Pancreas (tissue), 10 donors: ENCODE data around the gene BCL2L15. TPM values are rescaled to one million over a fixed set of nuclear protein-coding genes. Genes with fewer than 3 reads are reported as not detected.

ENCODE experiments used
- ATAC-seq, 4 donors: fragments of 200-7000 bp; cut with Tn5 transposase; one replicate each; pipeline versions ENCODE4 v1.8.0 to v1.9.1; 2020; ENCODE audit warnings: mild to moderate bottlenecking in 4 of 4, moderate library complexity in 4 of 4
- DNase-seq, 6 donors: peaks; one replicate each; pipeline ENCODE4 v3.0.0-alpha.2; 2020
- FAIRE-seq: peaks from 2 replicates; lab custom pipeline; 2012; peaks lifted over from hg19 to GRCh38; lab: Jason Lieb, UNC
- H3K27ac ChIP-seq, 4 donors: fragments of 200-600 bp; sonication (generic); 1 replicate in 3 of 4; 2 replicates in 1 of 4; pipeline versions ENCODE4 v1.5.0 to v1.8.0; 2020
- H3K27me3 ChIP-seq, 4 donors: fragments of 200-600 bp; one replicate each; pipeline ENCODE4 v1.8.0; 2021
- H3K36me3 ChIP-seq, 3 donors: fragments of 200-600 bp; sonication (generic) in 1 of 3; one replicate each; pipeline versions ENCODE4 v1.5.0 to v1.8.0; 2020 to 2021
- H3K4me1 ChIP-seq, 3 donors: fragments of 200-600 bp; one replicate each; pipeline ENCODE4 v1.8.0; 2021
- H3K4me3 ChIP-seq, 4 donors: fragments of 200-600 bp; sonication (generic) in 2 of 4; one replicate each; pipeline versions ENCODE4 v1.5.0 to v1.8.0; 2020 to 2021
- H3K9me3 ChIP-seq, 4 donors: fragments of 200-600 bp; one replicate each; pipeline ENCODE4 v1.8.0; 2021
- CTCF ChIP-seq, 4 donors: fragments of 200-600 bp; sonication (generic) in 3 of 4; IDR thresholded peaks; one replicate each; pipeline versions ENCODE4 v1.5.0 to v1.8.0; 2021; ENCODE audit warnings: antibody characterized with exemption in 4 of 4
- WGBS, 2 donors: extraction: QIAGEN DNeasy Blood & Tissue Kit; methylation state at CpG; one replicate each; pipeline ENCODE4 v1.1.7; 2013; 5-methylcytosine and 5-hydroxymethylcytosine counted together
- intact Hi-C, 3 donors: fragments of 100-400 bp; cut with DNase I; formaldehyde crosslinking; loops; one replicate each; pipeline versions ENCODE4 v1.11.1 to v1.14.2; 2022
- polyA plus RNA-seq, 2 donors: library from polyadenylated mRNA; stranded (reverse); fragments of 200-250 nt; gene quantifications; one replicate each; pipeline ENCODE4 v1.2.3, GENCODE V29; 2013
- total RNA-seq, 6 donors: library from RNA; stranded (reverse); fragmentation: NEBNext Ultra II Directional in 4 of 6; extraction: Animal tissue kit (Norgen Biotek cat#: 25700) in 4 of 6; gene quantifications; one replicate each; pipeline versions ENCODE4 v1.2.1 to v1.2.4, GENCODE V29; 2021 to 2023
- donor health status: healthy with polysubstance abuse.
- donor health status: DM: no; HTN: no; CAD: no; lungs with moderate emphysema.
- donor health status: DM: no; HTN: no; CAD: no.
- donor health status: control.
- donor health status: control.
- donor health status: Bipolar disorder and iron deficiency.
- donor health status: DM: yes; HTN: yes; CAD: no.
- donor health status: DM: no; HTN: no; CAD: no.
- donor health status: DM: no; HTN: no; CAD: no.
- donor health status: DM: yes; HTN: yes; CAD: no.

The BCL2L15 gene
- total and polyA plus RNA-seq, 8 donors, result 4.9 to 25.8 (median 15.1) TPM

GRCh38 chr1:113890816-113891215 lies 3.4 kb upstream of the BCL2L15 start:
- WGBS, 2 donors, result 66 to 68% methylated on average over 2 of the region's 2 CpGs
- Histone ChIP-seq H3K27ac (no peak overlapping the region), H3K4me3 (no peak overlapping the region), H3K36me3 (peaks cover 0 to under 1% (median 0%) of the 10 kb centered on the region in 3 donors), H3K4me1 (peaks cover 5 to 11% (median 9%) of the 10 kb centered on the region in 3 donors), H3K9me3 (no peaks in the 10 kb centered on the region), H3K27me3 (no peaks in the 10 kb centered on the region)
- ATAC-seq (no peak), DNase-seq (no peak), FAIRE-seq (no peak)
- intact Hi-C loops, result no loop called here
- TF ChIP-seq CTCF (IDR thresholded peaks at IDR 0.05), result no peak

GRCh38 chr1:113886417-113887401 lies 672 bp downstream of the BCL2L15 start:
- H3K4me3 ChIP-seq, result peak overlapping the region; percentile 5 to 38 (median 20)

GRCh38 chr1:113881661-113882060 lies 5.7 kb downstream of the BCL2L15 start:
- Histone ChIP-seq H3K4me1 (peaks cover 0 to 35% (median 25%) of the 10 kb centered on the region in 3 donors), H3K36me3 (no peaks in the 10 kb centered on the region), H3K4me3 (no peak overlapping the region), H3K9me3 (no peaks in the 10 kb centered on the region), H3K27me3 (no peaks in the 10 kb centered on the region), H3K27ac (peak overlapping the region in 2 of 4 donors; percentile 54 to 56)
- no peak for TF ChIP-seq CTCF (IDR thresholded peaks at IDR 0.05)
- intact Hi-C loops, result no loop called here
- WGBS, 2 donors, result 41 to 53% methylated on average over 2 of the region's 2 CpGs
- ATAC-seq (no peak), DNase-seq (no peak), FAIRE-seq (no peak)

More at GRCh38 chr1:113886417-113887401, 672 bp downstream of the BCL2L15 start:
- DNase-seq, result peak in 3 of 6 donors; percentile 42 to 54 (median 45)
- Histone ChIP-seq H3K9me3 (no peaks in the 10 kb centered on the region), H3K36me3 (no peaks in the 10 kb centered on the region), H3K27me3 (no peaks in the 10 kb centered on the region), H3K27ac (peak overlapping the region; percentile 58 to 90 (median 84)), H3K4me1 (peaks cover 9 to 11% (median 11%) of the 10 kb centered on the region in 3 donors)
- no peak for FAIRE-seq
- WGBS, 2 donors, result 34 to 46% methylated on average over 17 of the region's 17 CpGs
- intact Hi-C loops, result no loop called here
- no peak for TF ChIP-seq CTCF (IDR thresholded peaks at IDR 0.05)
- peak; percentile 64 to 76 (median 74) for ATAC-seq

- Histone ChIP-seq H3K9me3 (no peaks in the 10 kb centered on the region), H3K36me3 (no peaks in the 10 kb centered on the region), H3K27me3 (no peaks in the 10 kb centered on the region), H3K27ac (peak overlapping the region in 1 of 4 donors; percentile 36), H3K4me1 (peaks cover 0 to 40% (median 39%) of the 10 kb centered on the region in 3 donors), H3K4me3 (no peak overlapping the region)
- no peak for ATAC-seq
- intact Hi-C loops, result no loop called here
- no peak for FAIRE-seq
- no peak for DNase-seq
- TF ChIP-seq CTCF (IDR thresholded peaks at IDR 0.05), result no peak
- whole genome bisulfite sequencing, 2 donors, result 51 to 52% methylated on average over 4 of the region's 4 CpGs
Observed at GRCh38 chr1:113879739-113880038, 7.7 kb downstream of the BCL2L15 start.
